K562 (cell line): Measurements from ENCODE around the gene HRH3. TPM values are rescaled to one million over a fixed set of nuclear protein-coding genes. Genes with fewer than 3 reads are reported as not detected.

ENCODE experiments used
- ATAC-seq: fragments of 200-7000 bp; cut with Tn5 transposase; 3 replicates; pipeline ENCODE4 v1.9.1; 2020; ENCODE audit warnings: moderate library complexity
- BruUV-seq: library from RNA; stranded (reverse); fragments of 400-500 nt; replicated peaks from 2 replicates; lab custom pipeline; 2021; lab: Mats Ljungman, UMichigan
- CTCF ChIA-PET: fragments of 300-600 bp; formaldehyde crosslinking; extraction: SDS; loops from one replicate; lab custom pipeline; 2021; ENCODE audit warnings: low intra/inter-chr PET ratio; lab: Yijun Ruan, JAX
- POLR2A ChIA-PET: fragments of 300-600, 350-650 bp; sonication (Branson Sonifier 250); formaldehyde crosslinking; extraction: SDS; loops from one replicate; lab custom pipeline; 2021; ENCODE audit warnings: antibody characterized with exemption, inconsistent platforms; lab: Yijun Ruan, JAX
- DNase-seq, 4 experiments: peaks; one replicate each; pipeline versions ENCODE4 v3.0.0 to v3.0.0-alpha.2; 2011 to 2018; ENCODE audit warnings: low spot score in 3 of 4, mixed read lengths in 3 of 4; ENCODE audit errors: extremely low read depth in 1 of 4
- FAIRE-seq: peaks from 2 replicates; lab custom pipeline; 2011; peaks lifted over from hg19 to GRCh38; lab: Jason Lieb, UNC
- H2AFZ ChIP-seq: 2 replicates; pipeline ENCODE4 v1.6.0; 2011; ENCODE audit warnings: low read depth, low read length, control low read depth, inconsistent platforms
- H3K27ac ChIP-seq: fragments of 200-600 bp; 3 replicates; pipeline ENCODE4 v1.8.0; 2011; ENCODE audit warnings: low read depth, mild to moderate bottlenecking, control low read depth, inconsistent platforms, low read length, moderate library complexity, mixed read lengths; ENCODE audit errors: extremely low read depth
- H3K27me3 ChIP-seq, 2 experiments: fragments of 300-600 bp in 1 of 2; 2 replicates in 1 of 2; 3 replicates in 1 of 2; pipeline versions ENCODE4 v1.6.0 to v1.8.0; 2011; ENCODE audit warnings: inconsistent platforms in 2 of 2, low read length in 2 of 2, mild to moderate bottlenecking in 1 of 2, mixed read lengths in 1 of 2, moderate library complexity in 1 of 2; ENCODE audit not compliant: control insufficient read depth in 2 of 2, insufficient read depth in 2 of 2
- H3K36me3 ChIP-seq: fragments of 300-600 bp; 3 replicates; pipeline ENCODE4 v1.8.0; 2011; ENCODE audit warnings: mild to moderate bottlenecking, low read length, inconsistent platforms; ENCODE audit not compliant: control insufficient read depth, insufficient read depth
- H3K4me1 ChIP-seq, 2 experiments: fragments of 200-600 bp in 1 of 2; replicated peaks in 1 of 2; 2 replicates in 1 of 2; 3 replicates in 1 of 2; pipeline versions ENCODE4 v1.5.1 to v1.8.0; 2011; ENCODE audit warnings: inconsistent platforms in 2 of 2, low read length in 2 of 2, mild to moderate bottlenecking in 1 of 2, mixed read lengths in 1 of 2, moderate library complexity in 1 of 2; ENCODE audit not compliant: control insufficient read depth in 2 of 2, insufficient read depth in 2 of 2
- H3K4me2 ChIP-seq: 2 replicates; pipeline ENCODE4 v1.6.1; 2011; ENCODE audit warnings: low read length, control low read depth, inconsistent platforms, mixed read lengths; ENCODE audit not compliant: insufficient read depth
- H3K4me3 ChIP-seq: fragments of 200-600 bp; sonication (generic), shearing (Covaris generic); 2 replicates; pipeline ENCODE4 v1.5.1; 2016; ENCODE audit warnings: control low read depth, inconsistent platforms
- H3K79me2 ChIP-seq: fragments of 200-600 bp; 3 replicates; pipeline ENCODE4 v1.8.0; 2011; ENCODE audit warnings: low read length, inconsistent platforms; ENCODE audit not compliant: control insufficient read depth, insufficient read depth
- H3K9ac ChIP-seq, 2 experiments: 2 replicates each; pipeline versions ENCODE4 v1.6.0 to v1.6.1; 2011; ENCODE audit warnings: low read depth in 2 of 2, low read length in 2 of 2, control low read depth in 1 of 2, inconsistent platforms in 1 of 2, mild to moderate bottlenecking in 1 of 2, mixed read lengths in 1 of 2; ENCODE audit not compliant: insufficient read depth in 1 of 2
- H3K9me1 ChIP-seq: one replicate; pipeline ENCODE4 v1.6.0; 2011; ENCODE audit warnings: inconsistent platforms, mild to moderate bottlenecking, low read length, moderate library complexity; ENCODE audit not compliant: control insufficient read depth, insufficient read depth
- H3K9me3 ChIP-seq: replicated peaks from 2 replicates; pipeline ENCODE4 v1.5.1; 2011; ENCODE audit warnings: low read depth, low read length, inconsistent platforms; ENCODE audit not compliant: control insufficient read depth, insufficient read depth
- H4K20me1 ChIP-seq: replicated peaks from 2 replicates; pipeline ENCODE4 v1.6.1; 2011; ENCODE audit warnings: low read length, inconsistent platforms, mixed read lengths; ENCODE audit not compliant: control insufficient read depth, insufficient read depth
- BRF1 ChIP-seq: IDR thresholded peaks from 3 replicates; pipeline ENCODE4 v1.6.1; 2011; ENCODE audit warnings: borderline replicate concordance, mild to moderate bottlenecking; ENCODE audit not compliant: insufficient read length; ENCODE audit errors: extremely low read depth
- CREBBP ChIP-seq: IDR thresholded peaks from one replicate; pipeline ENCODE4 v1.6.1; 2012; ENCODE audit warnings: low read depth, mild to moderate bottlenecking, control low read depth, inconsistent platforms, low read length
- EGR1 ChIP-seq: fragments of 450-650 bp; conservative IDR thresholded peaks from 2 replicates; pipeline ENCODE4 v1.6.1; 2017; ENCODE audit warnings: mild to moderate bottlenecking
- GMEB1 ChIP-seq: fragments of 250-450 bp; sonication (Bioruptor Pico); IDR thresholded peaks from 2 replicates; pipeline ENCODE4 v1.4.0; 2020; ENCODE audit warnings: mild to moderate bottlenecking
- TRIM24 ChIP-seq, 2 experiments: fragments of 450-650 bp; IDR thresholded peaks; 2 replicates each; pipeline ENCODE4 v1.6.1; 2016
- ZBTB43 ChIP-seq: sonication (generic); formaldehyde crosslinking; IDR thresholded peaks from 2 replicates; pipeline ENCODE4 v1.8.0; 2023; ENCODE audit warnings: mild to moderate bottlenecking, missing genetic modification reagents
- ZBTB7A ChIP-seq: IDR thresholded peaks from 2 replicates; pipeline ENCODE4 v1.6.1; 2011; ENCODE audit warnings: low read depth, mild to moderate bottlenecking, low read length, moderate library complexity, borderline replicate concordance; ENCODE audit not compliant: control insufficient read depth
- ZFP1 ChIP-seq: fragments of 450-650 bp; formaldehyde crosslinking; IDR thresholded peaks from 2 replicates; pipeline ENCODE4 v1.4.0; 2020; ENCODE audit warnings: mild to moderate bottlenecking, mixed read lengths
- ZFPM2 ChIP-seq: fragments of 250-450 bp; sonication (Bioruptor Pico); IDR thresholded peaks from 2 replicates; pipeline ENCODE4 v1.5.1; 2022; ENCODE audit warnings: mild to moderate bottlenecking
- WGBS: fragments of 100-300 bp; shearing (Covaris generic); methylation state at CpG from one replicate; pipeline ENCODE4 v1.1.6; 2016; ENCODE audit warnings: low coverage, mixed read lengths; ENCODE audit not compliant: insufficient coverage; ENCODE audit errors: missing lambda C conversion rate; 5-methylcytosine and 5-hydroxymethylcytosine counted together
- in situ Hi-C: fragments of 300-500 bp; cut with MboI; formaldehyde crosslinking; loops from 4 replicates; pipeline ENCODE4 v1.15.0; 2018; ENCODE audit warnings: inconsistent platforms, mixed read lengths
- intact Hi-C: fragments of 100-400 bp; cut with micrococcal nuclease; formaldehyde crosslinking; loops from 2 replicates; pipeline ENCODE4 v1.14.2; 2022
- polyA plus RNA-seq, 8 experiments: library from polyadenylated mRNA; depleted of rRNA in 4 of 8; stranded (reverse) in 5 of 8; unstranded in 3 of 8; fragments of >200 nt; fragmentation: Nextera tagmentation in 2 of 8; fragmentation: Illumina TruSeq in 1 of 8; extraction: Ambion mirVana in 2 of 8; extraction: Trizol in 1 of 8; gene quantifications; 2 replicates each; pipeline versions ENCODE4 v1.2.1 to v1.2.3, GENCODE V29; 2011 to 2014; ENCODE audit warnings: inconsistent platforms in 1 of 8, missing spikeins in 1 of 8
- total RNA-seq, 7 experiments: library from RNA; depleted of rRNA in 6 of 7; stranded (reverse); fragments of >200 nt in 6 of 7; fragmentation: Illumina TruSeq in 2 of 7; extraction: Trizol in 2 of 7; gene quantifications; 2 replicates each; pipeline versions ENCODE4 v1.2.1 to v1.2.3, GENCODE V29; 2011 to 2021; ENCODE audit warnings: low replicate concordance in 1 of 7

The HRH3 gene
- total and polyA plus RNA-seq, 9 of the 15 experiments (the other 6 are each of a cell fraction or from before 2014, with no cell fraction given), result not detected

- Histone ChIP-seq H3K4me2 (no peak overlapping the region), H3K36me3 (no peaks in the 10 kb centered on the region), H3K9ac (no peak overlapping the region), H3K9me1 (no peaks in the 10 kb centered on the region), H2AFZ (no peak overlapping the region), H3K4me1 (peaks cover 0 to 26% of the 10 kb centered on the region in 2 experiments; a peak in 2 of 5 replicates), H3K9me3 (peaks cover 7% of the 10 kb centered on the region; the same call in 1 of the 2 replicates), H3K4me3 (no peak overlapping the region), H3K27me3 (peaks cover 13 to 36% of the 10 kb centered on the region in 2 experiments; a peak in 4 of 5 replicates), H3K79me2 (no peaks in the 10 kb centered on the region), H3K27ac (no peak overlapping the region), H4K20me1 (no peaks in the 10 kb centered on the region; the same call in none of the 2 replicates)
- TF ChIP-seq TRIM24 (IDR thresholded peaks at IDR 0.05), result 0 out of 4 replicates have a peak, but pooled peaks of 1 of the 2 experiments have one; percentile 8
- TF ChIP-seq ZFP1, result no peak
- no peak for TF ChIP-seq GMEB1 (CRISPR knock-in tag)
- no peak for TF ChIP-seq ZFPM2
- TF ChIP-seq BRF1, result no peak
- TF ChIP-seq CREBBP, result peak; percentile 15
- no peak for TF ChIP-seq ZBTB7A
- peak; percentile 29 for TF ChIP-seq EGR1
- TF ChIP-seq ZBTB43 (CRISPR knock-in tag), result peak; percentile 90; the same call in 1 of the 2 replicates
- ChIA-PET CTCF (no interaction called here), POLR2A (interaction anchor here (0.7 kb wide), 1 partner anchor 9 kb away, joined by 3 read pairs; no protein-coding TSS in a partner anchor)
- intact Hi-C loops, result no loop called here
- FAIRE-seq (no peak), DNase-seq (no peak), ATAC-seq (no peak)
- in situ Hi-C loops, result no loop called here
- BruUV-seq, result no TSS peak
- 31% methylated on average over 6 of the region's 7 CpGs for WGBS
Measured at GRCh38 chr20:62228982-62229545, 9.0 kb upstream of the HRH3 start.
